AML-193 (cell line): ENCODE results near the gene ABHD2.
A peak's percentile ranks its signal among the peaks of the same experiment; 100 is the strongest.

Experiments used
- DNase-seq, 2 experiments: peaks; one replicate each; lab custom pipeline; 2025; lab: John Stamatoyannopoulos, UW

Gene ABHD2

DNA sequence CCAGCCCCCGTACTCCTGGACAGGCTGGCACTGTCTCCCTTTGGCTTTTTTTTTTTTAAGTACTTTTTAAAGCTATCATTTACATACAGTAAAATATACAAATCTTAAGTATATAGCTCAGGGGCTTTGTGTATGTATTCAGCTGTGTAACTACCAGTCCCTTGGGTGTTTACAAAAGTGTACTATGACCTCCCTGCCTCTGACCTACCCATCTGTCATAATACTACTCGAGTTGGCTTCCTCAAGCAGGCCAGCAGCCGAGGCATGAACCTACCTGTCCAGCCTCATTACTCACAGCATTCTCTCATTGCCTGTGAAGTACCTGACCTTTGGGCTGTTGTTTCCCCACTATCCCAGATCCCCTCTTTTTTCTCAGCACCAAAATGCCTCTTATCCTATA lies 33.2 kb downstream of the ABHD2 start:
- no peak for DNase-seq

DNA sequence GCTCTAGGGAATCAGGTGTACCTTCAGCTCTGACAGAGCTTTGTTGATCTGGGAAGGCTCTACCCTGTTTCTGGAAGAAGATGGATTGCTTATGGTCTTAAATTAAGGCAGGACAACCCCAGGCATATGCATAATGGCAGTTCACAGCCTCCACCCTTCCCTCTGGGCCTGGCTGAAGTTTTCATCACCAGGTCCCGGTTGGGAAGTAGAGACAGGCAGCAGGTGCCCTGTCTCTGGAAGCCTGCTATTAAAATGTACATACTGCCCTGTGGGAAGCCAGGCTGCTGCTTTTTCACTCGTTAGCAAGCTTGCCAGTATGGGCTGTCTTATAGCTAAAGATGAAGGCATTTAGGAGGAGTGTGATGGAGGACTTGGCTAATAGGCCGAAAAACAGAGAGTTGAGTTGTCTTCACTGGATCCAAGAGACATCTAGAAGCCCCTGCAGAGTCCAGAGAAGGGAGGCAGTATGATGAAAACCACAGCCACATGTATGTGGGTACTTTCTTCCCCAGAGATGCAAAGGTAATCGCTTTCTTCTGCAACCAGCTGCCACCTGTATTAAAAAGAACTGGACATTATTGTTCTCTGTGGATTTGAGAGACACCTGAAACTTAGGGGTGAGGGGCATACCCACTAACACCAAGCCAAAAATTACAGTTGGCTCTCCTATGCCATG lies 34.4 kb downstream of the ABHD2 start:
- no peak for DNase-seq

DNA sequence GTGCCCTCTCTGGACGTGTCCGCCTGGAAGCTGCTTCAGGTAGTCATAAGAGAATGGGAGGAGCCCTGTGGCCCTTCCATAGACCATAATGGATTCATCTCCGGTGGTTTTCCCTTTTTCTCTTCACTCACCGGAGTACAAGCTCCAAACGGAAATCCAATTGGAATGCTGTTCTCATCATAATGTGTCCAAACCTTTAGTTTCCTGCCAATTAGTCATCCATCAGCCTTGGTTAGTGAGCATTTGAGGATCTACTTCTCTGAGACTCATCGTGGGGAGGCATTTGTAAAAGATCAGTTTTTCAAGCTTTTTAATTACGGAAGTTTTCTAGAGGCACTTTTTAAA lies 34.9 kb downstream of the ABHD2 start:
- DNase-seq, result no peak

DNA sequence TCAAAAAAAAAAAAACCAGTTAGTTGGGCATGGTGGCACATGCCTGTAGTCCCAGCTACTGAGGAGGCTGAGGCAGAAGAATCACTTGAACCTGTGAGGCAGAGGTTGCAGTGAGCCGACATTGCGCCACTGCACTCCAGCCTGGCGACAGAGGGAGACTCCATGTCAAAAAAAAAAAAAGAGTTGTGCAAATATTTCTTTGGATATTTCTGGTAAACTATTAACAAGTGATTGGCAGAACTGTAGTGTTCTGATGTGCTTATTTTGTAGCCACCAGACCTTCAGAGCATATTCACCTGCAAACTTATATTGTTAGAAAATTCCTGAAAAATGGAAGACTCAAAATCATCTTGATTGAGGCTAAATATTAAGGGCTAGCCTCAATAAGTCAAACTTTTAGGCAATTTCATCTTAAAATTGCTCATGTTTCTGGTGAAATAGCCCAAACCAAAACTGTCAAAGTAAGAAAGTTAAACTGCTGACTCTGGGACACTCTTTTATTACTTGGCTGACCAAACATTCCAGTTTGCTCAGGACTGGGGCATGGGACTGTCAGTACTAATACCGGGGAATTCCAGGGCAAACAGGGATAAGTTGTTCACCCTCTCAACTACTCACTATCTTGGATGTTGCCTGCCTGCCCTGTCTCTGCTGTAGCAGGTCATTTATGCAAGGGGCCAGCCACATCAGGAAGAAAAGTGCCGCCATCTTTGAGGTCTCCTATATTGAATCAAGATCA lies 37.0 kb downstream of the ABHD2 start:
- DNase-seq, result no peak

DNA sequence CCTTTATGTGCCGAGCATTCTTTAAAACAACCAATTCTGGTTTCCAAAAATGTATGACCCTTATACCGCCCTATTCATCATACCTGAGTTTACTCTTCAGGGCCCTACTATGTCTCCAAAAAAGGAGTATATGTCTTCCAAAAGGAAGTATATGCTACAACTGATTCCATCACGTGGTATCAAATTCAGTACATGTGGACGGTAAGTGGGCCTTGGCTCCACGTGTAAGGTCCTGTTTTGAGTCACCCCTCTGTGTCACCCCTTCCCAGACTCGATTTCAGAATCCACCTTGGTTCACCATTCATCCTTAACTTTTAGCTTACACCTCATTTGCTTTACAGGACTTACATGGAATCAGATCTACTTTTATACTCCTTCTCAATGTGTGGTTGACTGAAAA lies 37.8 kb downstream of the ABHD2 start:
- no peak for DNase-seq

DNA sequence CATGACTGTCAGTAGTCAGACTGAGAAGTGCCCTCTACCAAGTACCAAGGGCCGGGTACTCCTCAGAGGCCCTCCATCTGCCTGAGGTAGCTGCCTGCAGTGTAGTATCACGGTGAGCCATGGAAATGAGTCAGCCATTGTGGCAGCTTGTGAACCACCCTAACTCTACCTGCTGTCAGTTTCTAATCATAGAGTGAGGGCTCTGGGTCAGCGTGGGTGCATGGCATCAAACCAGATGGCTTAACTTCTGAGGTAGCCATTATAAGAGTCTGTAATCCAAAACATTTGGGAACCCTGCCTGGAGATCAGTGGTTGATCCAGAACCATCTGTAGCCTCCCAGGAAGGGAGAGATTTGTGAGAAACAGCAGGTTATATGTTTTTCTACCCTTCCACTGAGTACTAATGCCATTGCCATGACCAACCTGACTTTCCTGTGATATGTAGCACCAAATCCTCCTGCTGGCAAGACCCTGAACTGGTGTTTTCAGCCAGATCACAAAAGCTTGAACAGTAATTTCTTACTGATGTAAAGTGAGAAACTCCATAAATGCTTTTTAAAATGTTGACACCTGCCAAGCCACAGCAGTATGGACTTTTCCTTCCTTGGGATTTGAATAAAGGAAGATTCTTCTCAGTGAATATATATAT lies 38.9 kb downstream of the ABHD2 start:
- DNase-seq, result no peak

DNA sequence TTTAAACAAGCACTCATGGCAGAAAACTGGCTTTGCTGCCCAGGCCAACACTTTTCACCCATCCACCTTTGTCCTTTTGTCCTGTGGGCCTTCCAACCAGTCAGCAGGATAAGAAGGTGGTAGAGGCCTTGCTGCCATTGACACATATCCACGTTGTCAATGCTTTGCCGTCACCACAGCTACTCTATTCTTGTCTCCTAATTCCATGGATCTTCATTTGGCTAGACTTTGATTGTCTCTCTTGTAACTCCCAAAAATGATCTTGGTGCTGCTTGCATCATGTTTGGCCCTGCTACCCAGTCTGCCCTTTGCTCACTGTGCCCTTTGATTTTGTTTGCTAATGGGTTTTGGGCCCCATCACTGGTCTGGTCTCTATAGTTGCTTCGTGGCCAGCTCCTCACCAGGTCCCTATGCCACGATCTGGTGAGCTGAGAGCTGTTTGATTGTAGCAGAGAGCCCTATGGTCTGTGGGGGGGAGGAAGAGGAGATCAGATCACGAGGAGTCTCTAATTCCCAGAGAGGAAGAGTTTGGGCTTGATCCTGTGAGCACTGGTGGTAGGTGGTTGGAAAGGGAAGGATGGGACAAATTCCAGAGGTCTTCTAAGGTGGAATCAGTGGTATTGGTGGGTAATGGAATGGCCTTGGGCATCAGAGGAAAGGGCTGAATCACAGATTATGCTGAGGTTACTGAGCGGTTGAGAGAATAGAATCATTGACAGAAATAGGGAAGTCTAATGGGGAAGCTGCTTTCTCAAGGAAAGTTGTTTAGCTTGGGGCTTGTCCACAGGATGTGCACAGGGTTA lies 40.3 kb downstream of the ABHD2 start:
- DNase-seq, result peak; percentile 83

DNA sequence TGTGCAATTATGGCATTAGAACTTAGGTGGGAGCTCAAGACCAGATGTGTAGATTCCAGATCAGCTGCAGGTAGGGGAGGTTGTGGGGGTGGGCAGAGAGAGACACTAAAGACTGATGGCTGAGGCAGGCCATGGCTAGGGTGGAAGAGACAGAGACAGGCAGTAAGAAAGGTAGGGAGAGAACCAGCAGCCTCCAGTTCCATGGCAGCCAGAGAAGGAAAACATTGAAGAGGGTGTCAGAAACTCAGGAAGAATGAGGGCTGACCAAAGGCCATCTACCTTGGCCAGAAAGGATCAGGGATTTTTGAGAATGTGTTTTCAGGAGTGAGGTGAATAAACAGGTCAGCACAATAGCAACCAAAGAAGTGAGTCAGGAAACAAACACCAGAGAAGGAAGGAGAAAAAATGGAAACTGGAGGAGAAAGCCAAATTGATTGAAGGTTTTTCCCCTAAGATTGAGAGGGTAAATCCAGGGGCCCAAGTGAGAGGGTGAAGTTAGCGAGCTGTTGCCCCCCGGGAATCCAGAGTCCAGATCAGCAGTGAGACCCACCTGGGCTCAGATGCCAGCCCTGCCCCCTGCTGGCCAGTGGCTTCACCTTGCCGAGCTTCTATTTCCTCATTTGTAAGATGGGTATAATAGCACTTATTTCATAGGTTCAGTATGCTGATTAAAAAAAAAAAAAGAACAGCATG lies 41.0 kb downstream of the ABHD2 start:
- no peak for DNase-seq

DNA sequence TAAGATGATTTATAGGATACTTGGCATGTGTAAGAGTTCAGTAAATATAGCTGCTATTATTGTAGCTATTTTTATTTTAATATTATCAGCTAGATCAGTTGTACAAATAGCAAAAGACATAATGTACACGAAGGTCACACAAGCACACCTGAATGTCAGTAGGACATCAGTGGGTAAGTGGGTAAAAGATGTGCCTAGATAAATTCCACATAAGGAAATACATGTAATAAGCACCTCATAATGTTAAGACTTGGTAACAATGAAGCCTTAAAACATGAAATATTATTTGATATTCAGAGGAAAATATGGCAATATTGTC lies 41.5 kb downstream of the ABHD2 start:
- DNase-seq, result no peak

DNA sequence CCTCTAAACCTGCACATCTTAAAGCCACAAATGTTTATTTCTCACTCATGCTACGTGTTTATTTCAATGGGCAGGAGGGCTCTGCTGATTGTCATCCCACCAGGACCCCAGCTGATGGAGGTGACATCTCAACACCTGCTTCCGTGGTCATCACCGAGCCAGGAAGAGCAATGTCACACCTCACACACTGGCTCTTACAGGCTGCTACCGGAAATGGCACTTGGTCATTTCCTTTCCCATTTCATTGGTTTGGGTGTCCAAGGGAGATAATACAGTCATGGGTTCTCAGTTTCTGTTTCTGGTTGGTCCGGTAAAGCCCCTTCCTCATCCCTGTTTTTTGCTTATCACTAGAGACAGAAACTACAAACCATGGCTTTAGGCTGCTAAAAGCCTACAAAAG lies 41.9 kb downstream of the ABHD2 start:
- DNase-seq, result no peak

DNA sequence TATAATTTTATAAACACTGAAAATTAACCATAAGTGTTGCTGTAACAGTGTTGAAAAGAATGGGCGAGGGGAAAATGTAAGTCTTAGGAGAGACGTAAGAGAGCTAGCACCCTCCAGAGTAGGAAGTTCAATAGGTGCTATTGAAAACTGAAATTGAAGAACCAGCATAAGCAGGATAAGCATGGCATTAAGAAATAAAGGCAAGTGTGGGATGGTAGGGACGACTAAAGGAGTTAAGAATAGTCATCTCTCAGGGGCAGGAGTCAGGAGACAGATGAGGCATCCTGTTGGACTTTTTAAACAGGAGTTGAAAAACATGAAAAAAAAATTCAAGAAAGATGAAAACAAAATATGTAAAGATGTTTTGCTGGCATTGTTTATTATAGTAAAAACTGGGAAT lies 43.5 kb downstream of the ABHD2 start:
- DNase-seq, result no peak

DNA sequence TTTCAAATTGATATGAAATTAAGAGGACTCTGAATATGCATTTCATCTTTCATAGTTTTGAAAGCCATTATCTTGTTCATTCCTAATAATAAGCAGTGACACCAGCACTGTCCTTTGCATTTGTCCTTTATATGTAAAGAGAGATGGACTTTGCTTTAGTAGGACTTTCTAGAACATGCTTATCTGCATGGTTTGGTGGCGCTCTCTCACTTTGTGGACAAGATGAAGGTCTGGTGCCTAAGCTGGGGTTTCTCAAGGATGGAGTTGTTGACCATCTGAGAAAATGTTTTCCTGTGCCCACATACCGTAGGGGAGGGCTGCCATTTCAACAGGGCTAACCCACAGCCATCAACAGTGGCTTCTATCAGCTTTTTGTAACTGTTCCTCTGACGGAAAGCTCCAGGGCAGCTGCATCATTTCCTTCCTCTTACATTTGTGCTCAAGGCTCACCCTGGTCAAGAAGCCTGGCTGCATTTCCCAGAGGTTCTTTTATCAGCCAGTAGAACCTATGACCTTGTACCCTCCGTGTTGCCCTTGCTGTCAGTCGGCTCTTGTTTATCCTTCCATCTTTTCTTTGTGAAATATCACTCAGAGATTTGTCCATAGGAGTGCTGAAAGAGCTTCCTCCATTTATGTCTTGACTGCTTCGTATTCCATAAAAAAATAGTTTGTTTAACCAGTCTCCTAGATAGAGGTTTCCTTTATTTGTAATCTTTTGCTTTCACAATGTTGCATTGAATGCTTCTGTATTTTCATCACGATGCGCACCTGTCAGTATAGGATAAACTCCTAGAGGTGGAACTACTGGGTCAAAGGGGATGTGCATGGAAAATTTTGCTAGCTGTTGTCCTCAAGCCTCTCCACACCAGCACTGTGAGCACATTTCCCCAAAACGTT lies 44.6 kb downstream of the ABHD2 start:
- DNase-seq, result peak; percentile 95

DNA sequence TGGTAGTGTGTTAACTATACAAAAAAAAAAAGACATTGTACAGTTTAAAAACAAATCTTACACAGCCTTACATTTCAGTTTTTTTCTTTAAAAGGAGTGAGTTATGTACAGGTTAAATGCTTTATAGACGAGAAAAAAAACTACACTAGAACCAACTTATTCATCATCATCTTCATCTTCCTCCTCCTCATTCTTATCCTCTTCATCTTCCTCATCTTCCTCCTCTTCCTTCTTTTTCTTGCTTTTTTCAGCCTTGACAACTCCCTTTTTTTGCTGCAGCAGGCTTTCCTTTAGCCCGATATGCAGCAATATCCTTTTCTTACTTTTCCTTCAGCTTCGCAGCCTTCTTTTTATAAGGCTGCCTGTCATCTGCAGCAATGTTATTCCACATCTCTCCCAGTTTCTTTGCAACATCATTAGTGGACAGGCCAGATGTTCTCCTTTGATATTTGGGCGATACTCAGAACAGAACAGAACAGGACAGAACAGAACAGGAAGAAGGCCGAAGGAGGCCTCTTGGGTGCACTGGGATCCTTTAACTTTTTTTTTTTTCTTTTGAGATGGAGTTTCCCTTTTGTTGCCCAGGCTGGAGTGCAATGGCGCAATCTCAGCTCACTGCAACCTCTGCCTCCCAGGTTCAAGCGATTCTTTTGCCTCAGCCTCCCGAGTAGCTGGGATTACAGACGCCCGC lies 47.3 kb downstream of the ABHD2 start:
- peak in 1 of 2 experiments; percentile 11 for DNase-seq

DNA sequence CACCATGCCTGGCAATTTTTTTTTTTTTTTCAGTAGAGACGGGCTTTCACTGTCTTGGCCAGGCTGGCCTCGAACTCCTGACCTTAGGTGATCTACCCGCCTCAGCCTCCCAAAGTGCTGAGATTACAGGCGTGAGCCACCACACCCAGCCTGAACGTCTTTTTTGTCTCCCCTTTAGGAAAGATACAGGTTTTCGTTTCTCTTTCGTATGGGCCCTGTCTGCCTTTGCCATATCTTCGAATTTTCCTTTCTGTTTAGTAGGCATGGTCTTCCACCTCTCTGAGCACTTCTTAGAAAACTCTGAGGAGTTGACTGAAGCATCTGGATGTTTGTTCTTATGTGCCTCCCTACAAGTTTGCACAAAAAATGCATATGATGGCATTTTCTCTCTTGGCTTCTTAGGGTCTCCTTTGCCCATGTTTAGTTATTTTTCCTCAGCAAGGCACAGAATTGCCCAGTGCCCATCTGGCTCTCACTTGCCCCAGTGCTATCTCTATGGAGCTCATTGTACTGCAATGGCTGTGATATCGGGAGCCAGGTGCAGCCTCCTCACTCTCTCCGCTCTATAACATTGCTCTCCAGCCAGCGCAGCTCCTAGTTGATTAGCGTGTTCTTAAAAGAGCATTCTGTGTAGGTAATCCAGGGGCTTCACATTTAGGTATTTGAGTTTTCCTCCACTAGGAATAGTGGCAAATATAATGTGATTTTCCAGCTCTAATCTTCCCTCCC lies 48.0 kb downstream of the ABHD2 start:
- DNase-seq, result no peak

DNA sequence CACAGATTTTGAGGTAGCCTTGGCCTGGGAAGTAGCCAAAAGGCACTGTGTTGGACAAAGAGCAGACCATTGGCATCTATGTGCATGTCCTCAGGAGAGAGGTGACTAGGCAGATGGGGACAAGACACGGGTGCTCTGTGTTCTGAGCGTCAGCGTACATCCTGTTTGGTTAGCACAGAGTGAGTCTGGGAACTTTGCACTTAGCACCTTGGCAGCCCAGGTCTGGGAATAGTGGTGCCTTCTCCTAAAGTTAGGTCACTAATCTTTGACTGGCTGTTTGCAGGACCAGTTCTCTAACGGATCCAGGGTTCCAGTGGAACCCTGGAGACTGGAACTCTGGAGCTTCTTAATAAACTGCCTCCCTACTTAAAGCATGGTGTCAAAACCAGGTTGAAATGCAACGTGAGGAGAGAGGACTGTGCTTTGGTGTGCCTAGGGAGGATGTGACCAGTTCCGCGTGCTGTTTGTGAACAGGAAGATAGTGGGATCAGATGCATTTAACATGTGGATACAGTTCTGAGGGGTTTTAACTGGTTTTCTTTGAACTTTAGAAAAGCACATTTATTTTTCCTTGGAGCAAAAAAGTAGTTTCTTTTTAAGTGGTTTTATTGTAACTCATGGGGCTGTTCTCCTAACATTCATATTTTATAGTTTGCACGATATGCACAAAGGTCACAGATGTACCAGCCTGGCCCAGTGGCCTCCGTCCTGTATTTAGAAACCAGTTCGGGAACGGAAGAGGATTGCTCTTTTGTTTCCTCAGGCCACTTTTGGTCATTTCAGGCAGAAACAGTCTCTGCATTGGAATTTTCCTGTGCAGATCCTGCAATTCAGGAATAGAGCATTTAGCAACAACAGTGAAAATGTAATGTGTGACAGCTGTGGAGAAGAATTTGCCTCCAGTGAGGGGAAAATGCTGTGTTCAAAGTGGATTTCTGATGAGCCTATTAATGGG lies 48.8 kb downstream of the ABHD2 start:
- DNase-seq, result no peak

DNA sequence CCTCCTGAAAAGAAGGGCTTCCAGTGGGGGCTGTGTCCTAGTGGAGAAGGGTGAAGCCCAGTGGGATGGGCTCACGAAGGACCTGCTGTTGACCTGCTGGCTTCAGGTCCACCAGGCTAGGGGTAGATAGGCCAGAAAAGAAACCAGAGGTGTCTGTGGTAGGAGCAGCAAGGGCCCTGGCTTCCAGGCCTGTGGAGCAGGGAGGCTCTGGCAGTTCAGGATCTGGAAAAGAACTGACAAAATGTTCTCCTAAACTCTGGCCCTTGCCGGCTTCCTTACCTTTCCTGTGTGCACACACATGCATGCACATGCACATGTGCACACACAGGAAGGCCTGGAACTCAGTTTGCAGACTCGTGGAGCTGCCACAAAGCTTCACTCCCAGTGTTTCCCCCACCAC lies 49.7 kb downstream of the ABHD2 start:
- DNase-seq, result no peak

DNA sequence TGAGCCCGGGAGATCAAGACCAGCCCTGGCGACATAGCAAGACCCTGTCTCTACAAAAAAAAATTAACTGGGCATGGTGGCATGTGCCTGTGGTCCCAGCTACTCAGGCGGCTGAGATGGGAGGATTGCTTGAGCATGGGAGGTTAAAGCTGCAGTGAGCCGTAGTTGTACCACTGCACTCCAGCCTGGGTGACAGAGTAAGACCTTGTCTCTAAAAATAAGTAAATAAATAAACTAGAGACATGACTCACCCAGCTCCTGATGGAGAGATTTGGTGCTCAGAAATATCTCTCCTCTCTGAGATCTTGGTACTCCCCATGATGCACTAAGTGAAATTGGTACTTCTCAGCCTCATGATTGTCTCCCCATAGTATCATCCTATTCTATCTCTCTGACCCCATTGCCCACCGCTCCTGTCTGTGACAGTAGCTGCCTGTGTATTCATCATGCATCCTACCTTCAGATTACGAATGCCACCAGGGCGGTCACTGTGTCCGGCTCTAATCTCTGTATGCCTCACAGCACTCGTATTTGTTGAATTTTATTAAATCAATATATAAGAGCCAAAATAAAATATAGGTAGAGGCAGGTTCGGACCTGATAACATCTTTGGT lies 50.9 kb downstream of the ABHD2 start:
- no peak for DNase-seq
